GM21367 (cell line): ENCODE results near the gene METTL24.
"Not testable (repeated sequence)": the region's sequence is repeated elsewhere in the genome, so short reads cannot be mapped to it uniquely, and the experiment has no call there.

Source experiments
- ATAC-seq: cut with Tn5 transposase; IDR thresholded peaks from one replicate; pipeline ENCODE4 v1.9.1; 2021; ENCODE audit not compliant: unreplicated experiment

Gene METTL24

DNA sequence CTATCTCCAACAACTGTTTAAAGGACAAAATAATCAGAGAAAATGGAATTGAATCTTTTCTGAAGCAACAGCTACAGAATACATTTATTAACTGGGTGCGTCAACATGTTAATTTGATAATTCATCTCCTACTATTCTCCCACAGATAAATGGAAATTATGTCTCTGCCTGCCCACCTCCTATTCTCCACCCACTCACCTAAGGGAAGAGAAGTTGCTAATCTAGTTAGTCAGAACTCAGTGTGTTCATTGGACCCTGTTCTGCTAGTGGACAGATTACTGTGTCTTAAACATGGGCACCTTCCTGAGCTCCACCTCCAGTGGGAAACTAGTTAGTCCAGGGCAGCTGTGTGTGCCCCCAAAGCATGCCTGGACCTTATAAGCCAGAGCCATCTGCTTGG is 41.0 kb downstream of the METTL24 start:
- ATAC-seq: no peak

DNA sequence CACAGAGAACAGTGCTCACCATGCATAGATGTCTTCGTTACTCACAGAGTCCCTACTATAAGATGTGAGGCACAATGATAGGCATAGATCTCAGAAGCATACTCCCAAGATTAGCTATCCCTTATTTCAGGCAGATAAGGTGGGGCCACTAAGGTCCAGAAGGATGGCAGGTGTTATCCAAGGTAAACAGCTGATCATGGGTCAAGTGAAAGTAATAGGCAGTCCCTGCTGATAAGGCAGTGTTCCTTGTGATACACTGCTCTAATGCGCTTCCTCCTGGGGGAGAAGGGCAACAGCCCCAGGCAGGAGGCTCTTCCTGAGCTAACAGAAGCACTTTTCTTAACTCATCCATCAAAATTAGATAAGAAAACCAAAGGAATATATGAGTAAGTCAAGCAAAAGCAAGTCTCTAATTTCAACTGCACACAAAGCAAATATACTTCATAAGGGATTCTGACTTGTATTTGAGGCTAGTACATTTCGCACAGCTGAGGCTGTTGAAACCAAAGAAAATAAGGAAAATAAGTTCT is 42.2 kb downstream of the METTL24 start:
- ATAC-seq: no peak

DNA sequence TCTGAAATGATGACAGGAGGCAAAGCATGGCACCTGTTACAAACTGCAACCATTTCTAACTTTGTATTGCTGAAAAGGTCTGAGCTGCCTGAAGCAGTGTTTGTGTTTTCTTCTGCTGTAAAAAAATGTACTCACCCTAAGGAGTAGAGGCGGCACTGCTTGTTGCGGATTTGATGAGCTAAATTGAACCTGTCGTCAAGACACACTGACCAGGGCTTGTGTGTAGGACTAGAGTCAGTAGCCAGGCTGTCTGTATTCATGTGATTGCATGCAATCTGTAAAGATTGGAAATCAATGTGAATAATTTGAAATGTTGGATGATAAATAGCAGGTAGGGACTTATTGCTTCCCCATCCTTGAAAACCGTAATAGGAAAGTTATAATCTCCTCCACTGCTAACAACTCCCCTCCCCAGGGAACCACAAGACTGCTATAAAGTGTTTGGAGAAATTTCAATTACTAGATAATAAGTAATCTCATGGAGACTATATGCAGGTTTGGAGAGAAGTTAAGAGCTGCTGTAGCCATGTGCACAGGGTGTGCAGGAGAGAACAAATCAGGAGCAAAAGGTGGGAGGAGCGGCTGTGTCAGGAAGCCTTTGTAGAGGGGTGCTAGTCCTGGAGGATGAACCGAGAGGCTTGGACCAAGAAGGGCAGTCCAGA is 42.8 kb downstream of the METTL24 start:
- no peak for ATAC-seq

DNA sequence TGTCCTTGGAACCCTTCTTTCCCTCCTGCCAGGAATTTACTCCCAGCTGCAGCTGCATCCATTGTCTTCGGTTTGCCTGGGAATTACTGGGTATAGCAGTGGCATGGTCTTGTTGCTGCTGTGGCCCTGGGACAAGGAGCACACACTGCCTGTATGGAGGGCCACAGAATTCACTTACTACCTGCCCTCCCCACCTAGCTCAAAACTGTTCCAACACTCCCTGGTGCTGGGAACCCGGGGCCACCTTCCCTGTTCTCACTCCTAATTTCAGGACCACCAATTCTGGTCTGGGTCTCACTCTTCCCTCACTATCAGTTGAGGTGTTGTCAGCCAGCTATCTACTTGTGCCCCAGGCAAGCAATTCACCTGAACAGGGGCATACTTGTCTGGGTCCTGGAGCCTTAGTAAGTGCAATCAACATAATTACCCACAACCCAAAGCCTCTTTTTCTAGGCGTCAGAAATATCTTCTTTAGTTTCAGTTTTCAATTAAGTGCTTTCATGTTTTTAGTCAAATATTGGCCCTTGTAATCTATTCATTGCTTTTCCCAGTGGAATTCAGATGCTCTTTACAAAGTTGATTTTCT is 47.2 kb downstream of the METTL24 start:
- ATAC-seq: no peak

DNA sequence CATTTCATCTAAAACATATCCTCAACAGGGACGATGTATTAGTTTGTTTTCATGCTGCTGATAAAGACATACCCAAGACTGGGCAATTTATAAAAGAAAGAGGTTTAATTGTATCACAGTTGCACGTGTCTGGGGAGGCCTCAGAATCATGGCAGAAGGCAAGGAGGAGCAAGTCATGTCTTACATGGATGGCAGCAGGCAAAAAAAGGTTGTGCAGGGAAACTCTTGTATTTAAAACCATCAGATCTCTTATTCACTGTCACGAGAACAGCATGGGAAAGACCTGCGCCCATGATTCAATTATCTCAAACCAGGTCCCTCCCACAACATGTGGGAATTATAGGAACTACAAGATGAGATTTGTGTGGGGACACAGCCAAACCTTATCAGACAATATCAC is 48.7 kb downstream of the METTL24 start:
- not testable (repeated sequence) for ATAC-seq

DNA sequence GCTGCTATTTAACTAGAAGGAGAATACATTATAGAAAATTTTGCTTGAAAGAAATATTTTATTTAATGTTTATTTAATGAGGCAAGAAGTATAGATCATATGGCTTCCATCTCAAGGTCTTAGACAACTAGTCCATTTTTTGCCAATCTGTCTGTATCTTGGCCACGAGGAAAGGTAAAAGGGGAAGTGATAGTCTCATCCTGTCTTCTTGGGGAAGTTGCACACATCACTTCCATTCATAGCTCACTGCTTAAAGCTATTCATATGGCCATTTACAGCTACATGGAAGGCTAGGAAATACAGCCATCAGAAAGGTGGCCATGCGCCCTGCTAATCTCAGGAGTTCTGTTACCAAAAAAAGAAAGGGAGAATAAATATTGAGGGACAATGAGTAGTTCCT is 50.8 kb downstream of the METTL24 start:
- no peak for ATAC-seq

DNA sequence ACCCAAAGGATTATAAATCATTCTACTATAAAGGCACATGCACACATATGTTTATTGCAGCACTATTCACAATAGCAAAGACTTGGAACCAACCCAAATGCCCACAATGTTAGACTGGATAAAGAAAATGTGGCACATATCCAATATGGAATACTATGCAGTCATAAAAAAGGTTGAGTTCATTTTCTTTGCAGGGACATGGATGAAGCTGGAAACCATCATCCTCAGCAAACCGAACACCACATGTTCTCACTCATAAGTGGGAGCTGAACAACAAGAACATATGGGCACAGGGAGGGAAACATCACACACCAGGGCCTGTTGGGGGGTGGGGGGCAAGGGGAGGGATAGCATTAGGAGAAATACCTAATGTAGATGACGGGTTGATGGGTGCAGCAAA is 52.3 kb downstream of the METTL24 start:
- not testable (repeated sequence) for ATAC-seq

DNA sequence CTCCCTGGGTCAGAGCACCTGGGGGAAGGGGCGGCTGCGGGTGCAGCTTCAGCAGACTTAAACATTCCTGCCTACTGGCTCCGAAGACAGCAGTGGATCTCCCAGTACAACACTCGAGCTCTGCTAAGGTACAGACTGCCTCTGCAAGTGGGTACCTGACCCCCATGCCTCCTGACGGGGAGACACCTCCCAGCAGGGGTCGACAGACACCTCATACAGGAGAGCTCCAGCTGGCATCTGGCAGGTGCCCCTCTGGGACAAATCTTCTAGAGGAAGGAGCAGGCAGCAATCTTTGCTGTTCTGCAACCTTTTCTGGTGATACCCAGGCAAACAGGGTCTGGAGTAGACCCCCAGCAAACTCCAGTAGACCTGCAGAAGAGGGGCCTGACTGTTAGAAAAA is 54.5 kb downstream of the METTL24 start:
- ATAC-seq: not testable (repeated sequence)

DNA sequence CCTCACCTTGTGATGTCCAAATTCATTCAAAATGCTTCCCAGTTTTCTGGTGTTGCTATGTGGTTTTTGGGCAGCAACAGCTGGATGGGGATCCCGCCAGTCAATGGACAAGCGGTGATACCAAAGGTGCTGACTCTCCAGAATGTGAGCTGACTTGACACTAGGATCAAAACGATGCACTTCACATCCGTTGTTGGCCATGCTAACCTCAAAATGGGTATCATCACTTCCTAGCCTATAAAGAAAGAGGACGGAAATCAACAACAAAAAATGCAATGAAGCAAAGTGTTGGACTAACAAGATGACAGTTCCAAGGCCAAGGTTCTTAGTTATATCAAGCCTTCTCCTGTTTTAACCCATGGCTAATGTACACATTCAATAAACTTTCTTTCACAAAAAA is 59.2 kb downstream of the METTL24 start:
- no peak for ATAC-seq

DNA sequence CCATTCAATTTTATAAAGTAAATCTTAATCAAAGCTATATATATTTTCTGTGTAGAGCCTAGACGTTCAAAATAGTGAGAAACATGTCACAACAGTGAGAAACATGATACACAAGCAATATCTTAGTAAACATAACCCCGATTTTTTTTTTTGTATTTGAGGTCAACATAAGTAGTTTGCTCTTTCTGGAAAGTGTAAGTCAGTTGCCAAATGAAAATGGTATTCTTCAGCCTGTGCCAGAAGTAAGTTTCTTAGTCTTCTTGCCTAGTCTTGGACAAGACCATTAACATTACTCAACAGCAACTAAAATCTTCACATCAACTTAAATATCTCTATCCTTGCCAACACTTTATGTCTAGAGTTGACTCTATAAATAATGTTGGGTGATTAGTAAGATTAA is 59.7 kb downstream of the METTL24 start:
- ATAC-seq: no peak

DNA sequence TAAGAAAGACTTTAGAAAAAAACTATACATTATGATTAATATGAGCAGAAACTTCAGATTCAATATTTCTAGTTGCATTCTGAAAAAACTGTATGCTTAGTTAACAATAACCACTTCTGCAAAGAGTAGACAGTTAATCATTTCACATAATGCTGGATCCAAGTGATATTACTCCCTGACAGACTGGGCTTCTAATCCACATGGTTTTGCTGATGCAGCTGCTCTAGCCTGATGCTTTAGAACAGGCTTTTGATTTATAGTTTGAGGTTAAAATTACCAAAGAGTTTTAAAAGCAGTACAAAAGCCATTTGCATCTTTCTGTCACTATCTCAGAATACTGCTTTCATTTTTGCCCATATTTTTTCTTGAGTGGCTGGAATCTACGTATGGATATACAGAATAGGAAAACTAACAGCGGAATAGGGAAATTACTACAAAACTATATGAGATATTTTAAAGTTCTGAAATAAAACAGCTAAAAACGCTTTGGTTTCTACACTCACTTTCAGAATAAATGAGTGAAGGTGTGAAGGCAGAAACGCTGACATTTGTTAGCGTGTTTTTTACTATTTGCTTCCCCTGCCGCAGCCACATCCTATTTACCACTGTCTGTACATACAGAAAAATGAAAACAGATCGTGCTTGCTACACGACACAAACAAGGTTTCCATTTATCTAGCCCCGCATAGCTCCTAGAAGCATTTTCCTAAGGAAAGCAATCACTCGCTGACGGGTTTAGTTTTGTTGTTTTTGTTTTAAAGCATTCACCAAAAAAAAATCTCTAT is 61.7 kb downstream of the METTL24 start:
- ATAC-seq: no peak

DNA sequence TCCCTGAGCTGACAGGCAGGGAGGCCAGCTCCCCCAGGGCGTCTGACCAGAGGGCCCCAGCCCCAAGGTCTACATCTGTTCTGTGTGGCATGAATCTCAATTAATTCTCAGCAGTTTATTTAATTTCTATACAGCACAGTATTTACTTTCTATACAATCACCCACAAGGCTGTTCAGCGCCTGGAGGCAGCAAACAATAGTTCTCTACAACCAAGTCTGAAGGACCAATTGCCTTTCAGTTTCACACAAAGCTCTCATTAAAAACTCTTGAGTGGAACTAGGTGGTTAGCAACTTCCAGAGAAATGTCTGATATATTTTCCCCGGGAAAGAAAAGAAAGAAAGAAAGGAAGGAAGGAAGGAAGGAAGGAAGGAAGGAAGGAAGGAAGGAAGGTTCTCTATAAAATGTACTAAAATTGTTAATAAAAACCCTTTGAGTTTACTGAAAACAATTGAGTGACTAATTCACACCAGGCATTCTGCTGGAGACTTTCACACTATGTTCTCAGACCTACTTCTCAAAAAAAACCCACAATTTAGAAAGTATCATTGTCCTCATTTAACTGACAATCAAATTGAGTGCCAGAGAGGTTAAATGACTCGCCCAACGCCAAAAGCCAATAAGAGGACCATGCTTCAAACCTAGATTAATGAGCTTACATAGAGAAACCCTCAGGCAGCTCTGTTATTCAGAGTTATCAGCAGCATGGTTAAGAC is 62.5 kb downstream of the METTL24 start:
- ATAC-seq: no peak

DNA sequence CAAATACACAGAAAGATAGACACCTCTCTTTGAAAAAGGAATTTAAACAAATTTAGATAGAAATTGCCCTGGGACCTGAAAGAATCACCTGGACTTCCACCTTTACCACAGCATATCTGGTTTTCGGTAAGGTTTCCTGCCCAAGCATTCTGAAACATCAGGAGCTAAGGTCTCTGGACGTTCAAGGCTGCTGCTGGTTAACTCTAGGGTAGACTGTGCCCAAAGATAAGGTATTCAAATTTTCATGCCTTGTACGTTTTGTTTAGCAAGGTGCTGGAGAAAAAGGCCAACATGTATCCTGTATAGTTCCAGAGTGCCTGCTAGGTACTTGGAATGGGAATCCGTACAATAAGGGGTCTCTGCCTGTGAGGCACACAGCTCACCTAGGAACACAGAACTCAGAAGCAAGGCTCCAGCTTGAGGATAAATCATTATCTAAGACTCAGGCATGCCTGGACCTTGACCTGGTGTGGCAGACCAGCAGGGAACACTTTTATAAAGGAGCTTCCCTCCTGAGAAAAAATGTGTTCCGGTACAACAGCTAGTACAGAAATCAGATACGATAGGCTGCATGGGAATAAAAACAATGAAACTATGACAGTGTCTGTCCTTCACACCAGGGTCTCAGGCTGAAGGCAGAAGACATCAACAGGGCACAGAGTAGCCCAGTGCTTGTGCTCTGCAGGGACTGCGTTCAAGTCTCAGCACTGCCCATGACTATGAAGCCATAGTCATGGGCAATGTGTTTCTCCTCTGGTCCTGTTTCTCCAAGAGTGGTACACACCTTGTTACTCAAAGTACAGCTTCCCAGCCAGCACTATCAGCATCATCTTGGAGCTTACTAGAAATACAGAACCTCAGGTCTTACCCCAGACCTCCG is 70.4 kb downstream of the METTL24 start:
- no peak for ATAC-seq

DNA sequence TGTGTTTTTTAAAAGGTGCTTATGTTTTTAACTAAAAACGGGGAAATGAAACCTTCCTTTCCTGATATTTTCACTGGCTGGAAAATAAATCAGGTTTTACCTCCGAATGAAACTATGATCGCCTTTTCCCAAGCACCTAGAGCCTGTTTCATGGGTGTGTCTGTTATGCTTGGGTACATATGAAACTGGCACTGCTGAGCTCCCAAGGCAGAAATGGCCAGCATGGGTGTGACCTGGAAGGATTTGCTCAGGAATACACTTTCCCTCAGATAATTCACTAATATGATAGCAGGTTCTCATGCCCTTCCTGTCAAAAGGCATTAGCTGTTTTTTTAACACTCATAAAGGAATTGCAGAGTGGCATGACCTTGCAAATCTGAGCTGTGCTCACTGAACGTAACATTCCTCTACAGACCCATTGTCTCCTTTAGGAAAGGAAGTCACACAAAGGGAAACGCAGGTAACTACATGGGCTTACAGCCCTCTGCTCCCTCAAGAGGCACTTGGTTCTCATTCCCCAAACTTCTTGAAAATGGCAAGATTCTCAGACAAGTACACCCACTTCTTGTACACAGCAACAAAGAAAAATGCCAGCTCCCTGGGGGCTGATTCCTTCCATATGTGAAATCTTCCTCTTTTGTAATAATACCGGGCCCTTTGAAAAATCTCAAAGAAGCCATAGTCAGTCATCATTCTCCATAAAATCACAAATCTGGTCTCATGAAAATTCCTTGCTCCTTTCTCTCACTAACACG is 72.7 kb downstream of the METTL24 start:
- no peak for ATAC-seq

DNA sequence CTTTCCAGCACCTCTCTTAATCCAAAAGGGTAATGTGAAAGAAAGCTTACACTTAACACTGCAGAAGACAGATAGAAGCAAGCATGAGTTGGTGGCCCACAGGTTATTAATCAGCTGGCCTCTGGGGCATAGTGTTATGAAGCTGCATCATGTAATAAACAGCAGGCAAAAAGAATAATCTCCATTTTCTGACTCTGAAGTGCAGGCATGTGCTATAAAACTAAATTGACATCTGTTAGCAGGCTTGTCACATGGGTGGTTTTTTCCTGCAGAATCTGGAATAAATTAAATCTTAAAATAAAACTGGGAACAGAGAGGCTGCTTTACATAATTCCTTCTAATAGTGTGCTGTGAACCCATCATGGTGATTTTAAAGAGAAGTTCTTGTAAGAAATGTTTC is 73.3 kb downstream of the METTL24 start:
- ATAC-seq: no peak

DNA sequence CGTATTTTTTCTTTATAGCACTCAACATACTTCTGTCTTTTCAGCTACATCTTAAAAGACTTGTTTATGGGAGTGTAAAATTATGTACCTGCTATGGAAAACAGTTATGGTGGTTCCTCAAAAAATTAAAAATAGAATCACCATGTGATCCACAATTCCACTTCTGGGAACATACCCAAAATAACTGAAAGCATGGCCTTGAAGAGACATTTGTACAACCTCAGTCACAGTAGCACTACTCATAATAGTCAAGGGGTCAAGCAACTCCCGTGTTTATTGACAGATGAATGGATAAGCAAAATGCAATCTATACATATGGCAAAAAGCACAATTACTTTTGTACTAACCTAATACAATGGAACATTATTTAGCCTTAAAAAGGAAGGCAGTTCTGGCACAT is 74.5 kb downstream of the METTL24 start:
- no peak for ATAC-seq

DNA sequence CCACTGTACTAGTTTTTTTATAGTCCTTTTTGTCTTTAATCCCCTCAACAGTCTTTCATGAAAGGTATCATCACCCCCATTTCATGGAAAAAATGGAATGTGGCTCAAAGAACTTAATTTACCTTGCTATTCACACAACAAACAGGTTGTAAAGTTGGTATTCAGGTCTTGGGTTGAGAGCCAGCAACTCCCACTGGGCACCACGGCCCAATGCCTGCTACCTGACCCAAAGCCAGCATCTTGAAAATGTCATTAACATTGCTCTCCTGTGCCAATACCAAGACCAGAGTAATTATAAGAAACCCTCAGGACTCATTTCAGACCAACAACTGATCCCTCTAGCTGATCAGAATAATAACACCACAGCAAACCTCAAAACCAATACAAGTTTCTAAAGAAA is 75.7 kb downstream of the METTL24 start:
- ATAC-seq: no peak

DNA sequence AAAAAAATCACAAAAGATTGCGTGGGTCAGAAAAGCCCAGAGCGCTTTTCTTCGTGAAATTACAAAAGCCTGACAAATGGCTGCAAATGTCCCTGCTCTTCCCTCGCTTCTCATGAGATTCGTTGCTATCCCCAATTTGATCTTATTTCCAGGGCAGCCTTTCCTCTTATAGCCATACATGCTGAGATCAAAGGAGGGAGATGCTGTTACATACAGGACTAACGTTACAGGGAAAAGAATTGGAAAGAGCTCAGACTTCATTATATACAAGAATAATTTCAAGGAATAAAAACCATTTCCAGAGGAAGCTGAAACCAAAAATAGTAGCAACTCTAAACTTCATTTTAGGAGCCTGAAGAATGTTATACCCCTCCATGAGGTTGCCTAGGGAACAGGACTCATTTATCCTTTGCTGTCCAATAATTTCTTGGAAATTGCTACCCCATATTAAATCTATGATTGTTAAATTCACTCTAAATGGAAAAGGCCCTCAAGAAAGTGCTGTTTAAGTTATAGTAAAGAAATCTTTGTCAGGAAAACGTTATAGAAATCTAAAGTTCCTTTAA is 81.0 kb downstream of the METTL24 start:
- ATAC-seq: no peak

DNA sequence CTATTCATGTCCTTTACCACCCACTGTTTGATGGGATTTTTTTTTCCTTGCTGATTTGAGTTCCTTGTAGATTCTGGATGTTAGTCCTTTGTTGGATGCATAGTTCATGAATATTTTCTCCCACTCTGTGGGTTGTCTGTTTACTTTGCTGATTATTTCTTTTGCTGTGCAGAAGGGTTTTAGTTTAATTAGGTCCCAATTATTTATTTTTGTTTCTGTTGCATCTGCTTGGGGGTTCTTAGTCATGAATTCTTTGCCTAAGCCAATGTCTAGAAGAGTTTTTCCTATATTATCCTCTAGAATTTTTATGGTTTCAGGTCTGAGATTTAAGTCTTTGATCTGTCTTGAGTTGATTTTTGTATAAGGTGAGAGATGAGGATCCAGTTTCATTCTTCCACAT is 85.4 kb downstream of the METTL24 start:
- ATAC-seq: not testable (repeated sequence)

DNA sequence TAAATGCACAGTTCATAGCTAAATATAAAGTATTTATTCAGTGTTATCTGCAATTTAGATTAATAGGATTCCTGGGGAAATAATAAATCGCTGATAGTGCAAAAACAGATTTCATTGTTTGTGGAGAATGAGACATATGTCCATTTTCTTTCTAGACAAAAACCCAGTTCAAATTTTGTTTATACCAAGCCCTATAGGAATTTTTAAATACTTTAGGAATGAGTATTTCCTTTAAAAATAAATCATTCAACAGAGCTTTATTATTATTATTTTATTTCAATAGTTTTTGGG is 86.5 kb downstream of the METTL24 start:
- no peak for ATAC-seq
